Activated CD8-positive, alpha-beta memory T cell treated with anti-CD3 and anti-CD28 coated beads, Interleukin-2, amount 50 U/mL, for 1 hour (primary cell): ENCODE measurements around the gene RNF26.
"Not testable (repeated sequence)": the region's sequence is repeated elsewhere in the genome, so short reads cannot be mapped to it uniquely, and the experiment has no call there.

Source experiments
- DNase-seq: peaks from one replicate; pipeline ENCODE4 v3.0.0-alpha.2; 2020; ENCODE audit errors: extremely low read depth

Gene RNF26

GRCh38 chr11:119371778-119372182 lies 37.5 kb downstream of the RNF26 start:
- no peak for DNase-seq

GRCh38 chr11:119372260-119373058 lies 38.1 kb downstream of the RNF26 start:
- no peak for DNase-seq

GRCh38 chr11:119373059-119373920 lies 39.0 kb downstream of the RNF26 start:
- no peak for DNase-seq

- no peak for DNase-seq
Measured at GRCh38 chr11:119373921-119374631, 39.7 kb downstream of the RNF26 start.

GRCh38 chr11:119374632-119375336 lies 40.5 kb downstream of the RNF26 start:
- no peak for DNase-seq

GRCh38 chr11:119375337-119376196 lies 41.2 kb downstream of the RNF26 start:
- no peak for DNase-seq

- DNase-seq: no peak
Measured at GRCh38 chr11:119376197-119376847, 42.0 kb downstream of the RNF26 start.

- DNase-seq: no peak
Measured at GRCh38 chr11:119377112-119377901, 43.0 kb downstream of the RNF26 start.

GRCh38 chr11:119377961-119378667 lies 43.8 kb downstream of the RNF26 start:
- no peak for DNase-seq

- DNase-seq: no peak
Measured at GRCh38 chr11:119378851-119379465, 44.6 kb downstream of the RNF26 start.

GRCh38 chr11:119380160-119380826 lies 46.0 kb downstream of the RNF26 start:
- no peak for DNase-seq

- no peak for DNase-seq
Measured at GRCh38 chr11:119380827-119381180, 46.5 kb downstream of the RNF26 start.

- DNase-seq: peak; percentile 88
Measured at GRCh38 chr11:119381181-119381988, 47.1 kb downstream of the RNF26 start, which contains the start of gene USP2. Gene USP2, minus strand, starts transcription at chr11:119381690. Its CDS starts 8,210 bp downstream, at chr11:119373480.

GRCh38 chr11:119382101-119382500 lies 47.8 kb downstream of the RNF26 start:
- DNase-seq: no peak

- DNase-seq: not testable (repeated sequence)
Measured at GRCh38 chr11:119382513-119382912, 48.2 kb downstream of the RNF26 start.

- no peak for DNase-seq
Measured at GRCh38 chr11:119384332-119384731, 50.0 kb downstream of the RNF26 start.
